Liver (tissue), 3 donors: ENCODE results near the gene JPH4.

ENCODE experiments used
- HNF4A ChIP-seq, 2 donors: conservative IDR thresholded peaks; 2 replicates each; pipeline ENCODE4 v1.6.1; 2016; ENCODE audit warnings: antibody characterized with exemption in 2 of 2, mild to moderate bottlenecking in 2 of 2
- HNF4G ChIP-seq: IDR thresholded peaks from 2 replicates; pipeline ENCODE4 v1.6.1; 2016; ENCODE audit warnings: antibody characterized with exemption
- RAD21 ChIP-seq, 2 donors: IDR thresholded peaks; 2 replicates each; pipeline ENCODE4 v1.6.1; 2016; ENCODE audit warnings: antibody characterized with exemption in 2 of 2, mild to moderate bottlenecking in 2 of 2
- TAF1 ChIP-seq: conservative IDR thresholded peaks from 2 replicates; pipeline ENCODE4 v1.6.1; 2016; ENCODE audit warnings: antibody characterized with exemption, mild to moderate bottlenecking
- YY1 ChIP-seq: IDR thresholded peaks from 2 replicates; pipeline ENCODE4 v1.6.1; 2016; ENCODE audit warnings: antibody characterized with exemption, mild to moderate bottlenecking
- TF ChIP-seq, protein P1 (sequence below): IDR thresholded peaks from 2 replicates; pipeline ENCODE4 v1.6.1; 2016; ENCODE audit warnings: antibody characterized with exemption
- TF ChIP-seq, protein P2 (sequence below): fragments of 150-350 bp; IDR thresholded peaks from 2 replicates; pipeline ENCODE4 v1.5.1; 2017; ENCODE audit warnings: improper control_type of control experiment, low read depth, low read length; ENCODE audit not compliant: missing input control
- TF ChIP-seq, protein P3 (sequence below): IDR thresholded peaks from 2 replicates; pipeline ENCODE4 v1.6.1; 2016; ENCODE audit warnings: antibody characterized with exemption, mild to moderate bottlenecking
- donor health status: healthy.
- donor health status: healthy.

DNA sequence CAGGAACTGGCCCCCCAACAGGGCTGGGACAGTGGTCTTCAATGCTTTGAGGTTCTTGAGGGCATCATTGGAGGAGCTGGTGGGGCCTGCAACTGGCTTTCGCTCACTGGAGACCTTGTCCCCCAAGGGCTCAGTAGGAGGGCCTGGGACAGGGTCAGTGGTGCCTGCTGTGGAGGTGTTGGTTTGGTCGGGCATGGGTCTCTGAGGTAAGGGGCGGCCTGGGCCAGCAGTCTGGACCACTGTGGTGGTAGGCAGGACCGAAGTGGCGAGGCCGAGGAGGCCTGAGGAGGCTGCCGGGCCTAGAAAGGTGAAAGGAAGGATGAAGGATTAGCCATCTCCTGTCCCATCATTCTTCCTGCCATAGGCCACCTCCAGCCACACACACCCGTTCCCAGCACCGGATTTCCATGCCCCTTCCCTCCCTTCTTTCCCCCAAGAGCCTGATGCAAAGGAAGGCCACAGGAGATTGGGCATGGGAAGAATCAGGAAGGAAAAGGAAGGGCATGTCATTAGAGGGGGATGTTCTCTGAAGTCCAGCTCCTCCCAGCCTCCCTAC lies 55.9 kb downstream of the JPH4 start:
- TF ChIP-seq, protein P1, sequence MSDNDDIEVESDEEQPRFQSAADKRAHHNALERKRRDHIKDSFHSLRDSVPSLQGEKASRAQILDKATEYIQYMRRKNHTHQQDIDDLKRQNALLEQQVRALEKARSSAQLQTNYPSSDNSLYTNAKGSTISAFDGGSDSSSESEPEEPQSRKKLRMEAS, result no peak
- TF ChIP-seq YY1 (no peak), HNF4A (conservative IDR thresholded peaks at IDR 0.05) (no peak), TAF1 (no peak), HNF4G (no peak), RAD21 (IDR thresholded peaks at IDR 0.05) (no peak)
- TF ChIP-seq, protein P2, sequence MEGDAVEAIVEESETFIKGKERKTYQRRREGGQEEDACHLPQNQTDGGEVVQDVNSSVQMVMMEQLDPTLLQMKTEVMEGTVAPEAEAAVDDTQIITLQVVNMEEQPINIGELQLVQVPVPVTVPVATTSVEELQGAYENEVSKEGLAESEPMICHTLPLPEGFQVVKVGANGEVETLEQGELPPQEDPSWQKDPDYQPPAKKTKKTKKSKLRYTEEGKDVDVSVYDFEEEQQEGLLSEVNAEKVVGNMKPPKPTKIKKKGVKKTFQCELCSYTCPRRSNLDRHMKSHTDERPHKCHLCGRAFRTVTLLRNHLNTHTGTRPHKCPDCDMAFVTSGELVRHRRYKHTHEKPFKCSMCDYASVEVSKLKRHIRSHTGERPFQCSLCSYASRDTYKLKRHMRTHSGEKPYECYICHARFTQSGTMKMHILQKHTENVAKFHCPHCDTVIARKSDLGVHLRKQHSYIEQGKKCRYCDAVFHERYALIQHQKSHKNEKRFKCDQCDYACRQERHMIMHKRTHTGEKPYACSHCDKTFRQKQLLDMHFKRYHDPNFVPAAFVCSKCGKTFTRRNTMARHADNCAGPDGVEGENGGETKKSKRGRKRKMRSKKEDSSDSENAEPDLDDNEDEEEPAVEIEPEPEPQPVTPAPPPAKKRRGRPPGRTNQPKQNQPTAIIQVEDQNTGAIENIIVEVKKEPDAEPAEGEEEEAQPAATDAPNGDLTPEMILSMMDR, result no peak
- TF ChIP-seq, protein P3, sequence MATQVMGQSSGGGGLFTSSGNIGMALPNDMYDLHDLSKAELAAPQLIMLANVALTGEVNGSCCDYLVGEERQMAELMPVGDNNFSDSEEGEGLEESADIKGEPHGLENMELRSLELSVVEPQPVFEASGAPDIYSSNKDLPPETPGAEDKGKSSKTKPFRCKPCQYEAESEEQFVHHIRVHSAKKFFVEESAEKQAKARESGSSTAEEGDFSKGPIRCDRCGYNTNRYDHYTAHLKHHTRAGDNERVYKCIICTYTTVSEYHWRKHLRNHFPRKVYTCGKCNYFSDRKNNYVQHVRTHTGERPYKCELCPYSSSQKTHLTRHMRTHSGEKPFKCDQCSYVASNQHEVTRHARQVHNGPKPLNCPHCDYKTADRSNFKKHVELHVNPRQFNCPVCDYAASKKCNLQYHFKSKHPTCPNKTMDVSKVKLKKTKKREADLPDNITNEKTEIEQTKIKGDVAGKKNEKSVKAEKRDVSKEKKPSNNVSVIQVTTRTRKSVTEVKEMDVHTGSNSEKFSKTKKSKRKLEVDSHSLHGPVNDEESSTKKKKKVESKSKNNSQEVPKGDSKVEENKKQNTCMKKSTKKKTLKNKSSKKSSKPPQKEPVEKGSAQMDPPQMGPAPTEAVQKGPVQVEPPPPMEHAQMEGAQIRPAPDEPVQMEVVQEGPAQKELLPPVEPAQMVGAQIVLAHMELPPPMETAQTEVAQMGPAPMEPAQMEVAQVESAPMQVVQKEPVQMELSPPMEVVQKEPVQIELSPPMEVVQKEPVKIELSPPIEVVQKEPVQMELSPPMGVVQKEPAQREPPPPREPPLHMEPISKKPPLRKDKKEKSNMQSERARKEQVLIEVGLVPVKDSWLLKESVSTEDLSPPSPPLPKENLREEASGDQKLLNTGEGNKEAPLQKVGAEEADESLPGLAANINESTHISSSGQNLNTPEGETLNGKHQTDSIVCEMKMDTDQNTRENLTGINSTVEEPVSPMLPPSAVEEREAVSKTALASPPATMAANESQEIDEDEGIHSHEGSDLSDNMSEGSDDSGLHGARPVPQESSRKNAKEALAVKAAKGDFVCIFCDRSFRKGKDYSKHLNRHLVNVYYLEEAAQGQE, result no peak
